Adrenal gland (tissue), 12 donors: ENCODE measurements around the gene VWDE. TPM values are rescaled to one million over a fixed set of nuclear protein-coding genes. Genes with fewer than 3 reads are reported as not detected.

Source experiments
- DNase-seq, 7 donors: peaks; one replicate each; pipeline ENCODE4 v3.0.0-alpha.2; 2019 to 2020
- H3K27ac ChIP-seq, 5 donors: fragments of 200-600 bp; sonication (generic) in 4 of 5; 1 replicate in 3 of 5; 2 replicates in 2 of 5; pipeline versions ENCODE4 v1.5.1 to v1.8.0; 2016 to 2020; ENCODE audit warnings: mild to moderate bottlenecking in 1 of 5
- H3K27me3 ChIP-seq: fragments of 200-600 bp; 2 replicates; pipeline ENCODE4 v1.8.0; 2021
- H3K36me3 ChIP-seq, 2 donors: fragments of 200-600 bp; replicated peaks in 1 of 2; 1 replicate in 1 of 2; 2 replicates in 1 of 2; pipeline versions ENCODE4 v1.5.1 to v1.8.0; 2018 to 2022
- H3K4me1 ChIP-seq, 2 donors: fragments of 200-600 bp; replicated peaks in 1 of 2; 1 replicate in 1 of 2; 2 replicates in 1 of 2; pipeline versions ENCODE4 v1.5.1 to v1.8.0; 2018 to 2021
- H3K4me3 ChIP-seq, 4 donors: fragments of 200-600 bp; sonication (generic) in 3 of 4; one replicate each; pipeline ENCODE4 v1.5.1; 2016 to 2018
- H3K9me3 ChIP-seq, 3 donors: fragments of 200-600 bp; sonication (generic) in 1 of 3; replicated peaks in 1 of 3; 1 replicate in 2 of 3; 2 replicates in 1 of 3; pipeline versions ENCODE4 v1.5.1 to v1.8.0; 2016 to 2021
- POLR2A ChIP-seq, 2 donors: fragments of 450-650 bp; IDR thresholded peaks; one replicate each; pipeline ENCODE4 v1.6.1; 2017; ENCODE audit warnings: antibody characterized with exemption in 2 of 2, mild to moderate bottlenecking in 2 of 2, moderate library complexity in 1 of 2
- WGBS, 4 donors: extraction: QIAGEN DNeasy Blood & Tissue Kit in 2 of 4; methylation state at CpG; one replicate each; pipeline versions ENCODE4 v1.1.5 to v1.1.7; 2013 to 2017; 5-methylcytosine and 5-hydroxymethylcytosine counted together
- intact Hi-C, 2 donors: fragments of 100-400 bp; cut with DNase I; formaldehyde crosslinking; loops; one replicate each; pipeline versions ENCODE4 v1.14.1 to v1.15.0; 2022 to 2023
- polyA plus RNA-seq, 3 donors: library from polyadenylated mRNA; stranded (reverse); fragments of 200-250 nt in 2 of 3; fragments of 350-450 nt in 1 of 3; fragmentation: Illumina TruSeq in 1 of 3; extraction: RNeasy Lipid Tissue Mini Kit (QIAGEN cat#74804) in 1 of 3; gene quantifications; one replicate each; pipeline ENCODE4 v1.2.3, GENCODE V29; 2013 to 2014
- total RNA-seq, 9 donors: library from RNA; depleted of rRNA in 4 of 9; stranded (reverse); fragments of >200 nt in 4 of 9; fragments of 120-200 nt in 1 of 9; fragmentation: NEBNext Ultra II Directional in 1 of 9; extraction: Animal tissue kit (Norgen Biotek cat#: 25700) in 1 of 9; gene quantifications; one replicate each; pipeline versions ENCODE4 v1.1.0 to v1.2.4, GENCODE V29; 2013 to 2023
- TF ChIP-seq, protein P1 (sequence below), 6 experiments: fragments of 450-650 bp in 4 of 6; fragments of 200-600 bp in 2 of 6; sonication (generic) in 1 of 6; IDR thresholded peaks; 1 replicate in 5 of 6; 2 replicates in 1 of 6; pipeline versions ENCODE4 v1.5.1 to v1.8.0; 2016 to 2021; ENCODE audit warnings: antibody characterized with exemption in 6 of 6, mild to moderate bottlenecking in 2 of 6, moderate library complexity in 1 of 6
- donor health status: healthy with polysubstance abuse.
- donor health status: Bipolar disorder and iron deficiency.
- donor health status: DM: yes; HTN: yes; CAD: no.
- donor health status: DM: no; HTN: no; CAD: no.
- donor health status: DM: no; HTN: no; CAD: no.
- donor health status: DM: yes; HTN: yes; CAD: no.

VWDE gene
- total and polyA plus RNA-seq, 12 donors, result 0.26 to 11.1 (median 0.95) TPM; not detected in 2

DNA sequence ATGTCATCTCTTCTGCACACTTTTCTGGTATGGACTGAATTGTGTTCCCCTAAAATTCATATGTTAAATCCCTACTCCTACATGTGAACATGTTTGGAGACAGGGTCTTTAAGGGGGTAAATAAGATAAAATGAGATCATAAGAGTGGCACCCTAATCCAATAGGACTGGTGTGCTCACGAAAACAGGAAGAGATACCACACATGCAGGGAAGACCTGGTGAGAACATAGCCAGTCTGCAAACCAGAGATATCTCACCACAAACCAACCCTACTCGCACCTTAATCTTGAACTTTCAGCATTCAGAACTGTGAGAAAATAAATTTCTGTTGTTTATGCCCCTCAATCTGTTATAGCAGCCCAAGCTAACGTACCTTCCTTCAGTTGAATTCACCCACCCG is 51.8 kb downstream of the VWDE start:
- 70 to 82% (median 75%) methylated on average over 4 of the region's 4 CpGs for WGBS, 4 donors
- H3K36me3 ChIP-seq, result no peaks in the 10 kb centered on the region
- H3K4me3 ChIP-seq, result no peak overlapping the region
- intact Hi-C loops, result no loop called here
- TF ChIP-seq, protein P1, sequence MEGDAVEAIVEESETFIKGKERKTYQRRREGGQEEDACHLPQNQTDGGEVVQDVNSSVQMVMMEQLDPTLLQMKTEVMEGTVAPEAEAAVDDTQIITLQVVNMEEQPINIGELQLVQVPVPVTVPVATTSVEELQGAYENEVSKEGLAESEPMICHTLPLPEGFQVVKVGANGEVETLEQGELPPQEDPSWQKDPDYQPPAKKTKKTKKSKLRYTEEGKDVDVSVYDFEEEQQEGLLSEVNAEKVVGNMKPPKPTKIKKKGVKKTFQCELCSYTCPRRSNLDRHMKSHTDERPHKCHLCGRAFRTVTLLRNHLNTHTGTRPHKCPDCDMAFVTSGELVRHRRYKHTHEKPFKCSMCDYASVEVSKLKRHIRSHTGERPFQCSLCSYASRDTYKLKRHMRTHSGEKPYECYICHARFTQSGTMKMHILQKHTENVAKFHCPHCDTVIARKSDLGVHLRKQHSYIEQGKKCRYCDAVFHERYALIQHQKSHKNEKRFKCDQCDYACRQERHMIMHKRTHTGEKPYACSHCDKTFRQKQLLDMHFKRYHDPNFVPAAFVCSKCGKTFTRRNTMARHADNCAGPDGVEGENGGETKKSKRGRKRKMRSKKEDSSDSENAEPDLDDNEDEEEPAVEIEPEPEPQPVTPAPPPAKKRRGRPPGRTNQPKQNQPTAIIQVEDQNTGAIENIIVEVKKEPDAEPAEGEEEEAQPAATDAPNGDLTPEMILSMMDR (IDR thresholded peaks at IDR 0.05), result no peak
- TF ChIP-seq POLR2A (IDR thresholded peaks at IDR 0.05), result no peak
- no peaks in the 10 kb centered on the region for H3K27me3 ChIP-seq
- no peaks in the 10 kb centered on the region for H3K9me3 ChIP-seq
- DNase-seq, result no peak
- no peaks in the 10 kb centered on the region for H3K4me1 ChIP-seq
- H3K27ac ChIP-seq, result no peak overlapping the region

DNA sequence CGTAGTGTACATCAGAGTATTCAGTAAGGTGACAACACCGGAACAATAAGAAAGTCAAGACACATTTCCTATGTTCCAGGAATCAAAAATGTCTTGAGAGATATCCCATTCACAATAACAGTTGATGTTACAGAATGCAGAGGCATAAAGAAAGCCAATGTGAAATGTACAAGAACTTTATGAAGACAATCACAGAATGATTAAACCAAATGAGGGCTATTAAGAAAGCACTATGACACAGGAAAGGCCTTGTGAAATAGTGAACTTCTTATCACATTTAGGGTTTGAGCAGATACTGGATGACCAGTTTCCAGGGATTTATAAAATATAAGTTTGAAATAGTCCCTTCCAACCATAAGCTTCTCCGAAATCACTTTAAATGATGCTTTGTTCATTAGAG is 52.7 kb downstream of the VWDE start:
- no peak for DNase-seq

DNA sequence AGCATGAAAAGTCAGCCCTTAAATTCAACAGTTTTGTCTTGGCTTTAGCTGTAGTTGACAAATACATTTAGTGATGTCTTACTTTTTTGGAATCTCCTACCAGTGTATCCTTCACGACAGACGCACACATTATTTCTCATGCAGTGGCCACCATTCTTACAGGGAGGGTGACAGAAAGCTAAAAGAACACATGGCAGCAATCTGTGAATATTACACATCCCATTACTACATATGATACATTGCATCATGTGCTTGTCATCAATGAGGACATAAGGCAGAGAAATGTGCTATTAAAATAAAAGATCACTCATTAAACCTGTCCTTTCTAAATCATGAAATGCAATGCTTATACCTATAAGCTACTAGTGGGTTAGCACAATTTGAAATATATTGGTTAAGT is 66.6 kb downstream of the VWDE start:
- Histone ChIP-seq H3K4me3 (no peak overlapping the region), H3K27me3 (no peaks in the 10 kb centered on the region), H3K27ac (no peak overlapping the region), H3K4me1 (no peaks in the 10 kb centered on the region), H3K36me3 (no peaks in the 10 kb centered on the region), H3K9me3 (no peaks in the 10 kb centered on the region)
- 82 to 97% (median 90%) methylated on average over 2 of the region's 2 CpGs for WGBS, 4 donors
- intact Hi-C loops, result no loop called here
- no peak for DNase-seq
- TF ChIP-seq, protein P1 (IDR thresholded peaks at IDR 0.05), result no peak
- no peak for TF ChIP-seq POLR2A (IDR thresholded peaks at IDR 0.05)

More for the DNA sequence above, 52.7 kb downstream of the VWDE start:
- Histone ChIP-seq H3K9me3 (no peaks in the 10 kb centered on the region), H3K27me3 (no peaks in the 10 kb centered on the region), H3K4me1 (no peaks in the 10 kb centered on the region), H3K4me3 (no peak overlapping the region), H3K36me3 (no peaks in the 10 kb centered on the region), H3K27ac (no peak overlapping the region)
- intact Hi-C loops, result no loop called here
- 86 to 96% (median 93%) methylated on average over 3 of the region's 3 CpGs for WGBS, 4 donors
- no peak for TF ChIP-seq POLR2A (IDR thresholded peaks at IDR 0.05)
- TF ChIP-seq, protein P1 (IDR thresholded peaks at IDR 0.05), result no peak

DNA sequence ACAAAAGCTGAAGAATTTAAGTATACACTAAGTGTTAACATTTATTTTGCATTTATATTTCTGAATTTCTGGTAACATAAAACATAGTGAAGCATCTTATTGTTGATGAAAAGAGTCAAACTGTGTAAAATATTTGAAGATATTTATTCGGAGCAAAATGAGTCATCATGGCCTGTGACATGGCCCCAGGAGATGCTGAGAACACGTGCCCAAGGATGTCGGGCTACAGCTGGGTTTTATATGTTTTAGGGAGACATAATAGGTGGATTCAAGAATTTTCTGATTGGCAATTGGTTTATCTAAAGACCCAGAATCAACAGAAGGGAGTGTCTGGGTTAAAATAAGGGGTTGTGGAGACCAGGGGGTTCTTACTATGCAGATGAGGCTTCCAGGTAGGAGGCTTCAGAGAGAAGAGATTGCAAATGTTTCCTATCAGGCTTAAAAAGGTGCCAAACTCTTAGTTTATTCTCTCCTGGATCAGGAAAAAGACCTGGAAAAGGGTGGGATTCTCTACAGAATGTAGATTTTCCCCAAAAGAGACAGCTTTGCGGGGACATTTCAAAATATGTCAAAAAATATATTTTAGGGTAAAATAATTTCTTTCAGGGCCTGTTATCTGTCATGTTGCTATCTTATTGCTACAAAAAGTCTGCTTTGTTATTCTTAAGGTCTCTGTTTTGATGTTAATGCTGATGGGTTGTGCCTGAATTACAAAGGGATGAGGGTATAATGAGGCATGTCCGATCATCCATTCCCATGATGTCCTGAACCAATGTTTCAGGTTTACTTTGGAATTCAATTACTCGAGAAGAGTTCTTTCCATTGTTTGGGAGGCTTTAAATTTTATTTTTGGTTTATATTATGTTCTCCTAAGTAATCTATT is 74.5 kb downstream of the VWDE start:
- intact Hi-C loops, result loop anchor here in 1 of 2 donors (5.0 kb wide), 1 partner anchor 262 kb away; no protein-coding TSS in a partner anchor
- WGBS, 4 donors, result 51 to 79% (median 75%) methylated on average over 6 of the region's 6 CpGs

More for the DNA sequence above, 74.5 kb downstream of the VWDE start:
- no peaks in the 10 kb centered on the region for H3K27me3 ChIP-seq
- no peaks in the 10 kb centered on the region for H3K4me1 ChIP-seq
- H3K27ac ChIP-seq, result no peak overlapping the region
- DNase-seq, result no peak
- no peaks in the 10 kb centered on the region for H3K9me3 ChIP-seq
- H3K36me3 ChIP-seq, result no peaks in the 10 kb centered on the region
- no peak overlapping the region for H3K4me3 ChIP-seq
- TF ChIP-seq, protein P1 (IDR thresholded peaks at IDR 0.05), result no peak
- no peak for TF ChIP-seq POLR2A (IDR thresholded peaks at IDR 0.05)
